ENCODE data around the gene DCAF10.

DCAF10 gene

DNA sequence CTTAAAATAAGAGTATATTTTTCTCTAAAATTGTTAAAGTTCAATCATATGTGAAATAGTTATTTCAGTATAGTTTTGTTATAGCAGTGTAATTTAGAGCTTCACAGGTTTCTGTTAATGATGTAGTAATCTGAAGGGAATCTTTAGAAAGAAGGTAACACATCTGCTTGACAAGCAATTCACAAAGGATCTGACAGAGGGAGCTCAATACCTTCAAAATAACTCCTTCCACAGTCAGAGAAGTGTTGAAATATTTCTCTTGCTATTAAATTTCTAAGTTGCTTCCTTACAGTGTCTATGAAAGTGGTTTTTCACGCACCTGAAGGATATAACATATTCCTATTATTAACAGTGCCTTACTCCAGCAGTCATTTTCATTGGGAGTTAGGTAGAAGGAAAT, 58.4 kb downstream of the DCAF10 start:
- TF ChIP-seq, protein P1, sequence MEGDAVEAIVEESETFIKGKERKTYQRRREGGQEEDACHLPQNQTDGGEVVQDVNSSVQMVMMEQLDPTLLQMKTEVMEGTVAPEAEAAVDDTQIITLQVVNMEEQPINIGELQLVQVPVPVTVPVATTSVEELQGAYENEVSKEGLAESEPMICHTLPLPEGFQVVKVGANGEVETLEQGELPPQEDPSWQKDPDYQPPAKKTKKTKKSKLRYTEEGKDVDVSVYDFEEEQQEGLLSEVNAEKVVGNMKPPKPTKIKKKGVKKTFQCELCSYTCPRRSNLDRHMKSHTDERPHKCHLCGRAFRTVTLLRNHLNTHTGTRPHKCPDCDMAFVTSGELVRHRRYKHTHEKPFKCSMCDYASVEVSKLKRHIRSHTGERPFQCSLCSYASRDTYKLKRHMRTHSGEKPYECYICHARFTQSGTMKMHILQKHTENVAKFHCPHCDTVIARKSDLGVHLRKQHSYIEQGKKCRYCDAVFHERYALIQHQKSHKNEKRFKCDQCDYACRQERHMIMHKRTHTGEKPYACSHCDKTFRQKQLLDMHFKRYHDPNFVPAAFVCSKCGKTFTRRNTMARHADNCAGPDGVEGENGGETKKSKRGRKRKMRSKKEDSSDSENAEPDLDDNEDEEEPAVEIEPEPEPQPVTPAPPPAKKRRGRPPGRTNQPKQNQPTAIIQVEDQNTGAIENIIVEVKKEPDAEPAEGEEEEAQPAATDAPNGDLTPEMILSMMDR (IDR thresholded peaks at IDR 0.05): peak; percentile 31; the same call in 1 of the 2 replicates

DNA sequence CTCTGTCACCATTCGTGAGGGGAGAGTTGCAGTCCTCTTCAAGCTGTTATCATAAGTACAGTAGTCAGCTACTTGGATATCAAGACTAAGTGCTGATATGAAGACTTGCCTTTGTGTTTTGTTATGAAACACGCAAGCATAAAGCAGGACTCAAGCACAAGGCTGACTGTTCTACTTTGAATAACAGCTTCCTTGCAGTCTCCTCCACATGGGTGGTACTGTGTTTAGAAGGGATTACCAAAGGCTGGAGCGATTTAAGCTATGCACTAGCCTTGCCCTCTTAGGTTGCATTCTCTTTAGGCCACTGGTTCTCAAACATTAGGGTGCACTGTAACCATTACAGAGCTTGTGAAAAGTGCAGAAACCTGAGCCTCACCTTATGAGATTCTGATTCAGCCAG, 61.9 kb downstream of the DCAF10 start:
- TF ChIP-seq, protein P1 (IDR thresholded peaks at IDR 0.05): no peak

DNA sequence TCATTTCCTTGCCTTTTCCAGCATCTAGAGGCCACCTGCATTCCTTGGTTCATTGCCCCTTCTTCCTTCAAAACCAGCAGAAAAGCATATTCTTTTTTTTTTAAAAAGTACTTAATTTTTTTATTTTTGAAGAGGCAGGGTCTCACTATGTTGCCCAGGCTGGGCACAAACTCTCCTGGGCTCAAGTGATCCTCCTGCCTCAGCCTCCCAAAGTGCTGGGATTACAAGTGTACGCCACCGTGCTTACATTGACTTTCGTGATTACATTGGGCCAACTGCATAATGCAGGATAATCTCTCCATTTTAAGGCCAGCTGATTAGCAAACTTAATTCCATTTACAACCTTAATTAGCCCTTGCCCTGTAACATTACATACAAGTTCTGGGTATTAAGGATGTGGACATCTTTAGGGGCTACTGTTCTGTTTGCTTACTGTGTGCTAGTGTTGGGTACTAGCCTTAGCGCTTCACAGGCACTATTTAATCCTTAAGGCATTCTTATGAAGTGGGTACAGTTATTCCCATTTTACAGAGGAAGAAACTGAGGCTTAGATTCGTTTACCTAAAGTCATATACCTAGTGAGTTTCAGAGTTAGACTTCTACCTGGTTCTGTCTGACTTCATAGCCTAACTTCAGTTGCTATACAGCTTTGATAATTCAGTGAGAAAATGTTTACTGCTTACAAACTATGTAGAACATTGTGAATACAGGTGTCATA, 69.6 kb downstream of the DCAF10 start:
- TF ChIP-seq, protein P1 (IDR thresholded peaks at IDR 0.05): no peak

DNA sequence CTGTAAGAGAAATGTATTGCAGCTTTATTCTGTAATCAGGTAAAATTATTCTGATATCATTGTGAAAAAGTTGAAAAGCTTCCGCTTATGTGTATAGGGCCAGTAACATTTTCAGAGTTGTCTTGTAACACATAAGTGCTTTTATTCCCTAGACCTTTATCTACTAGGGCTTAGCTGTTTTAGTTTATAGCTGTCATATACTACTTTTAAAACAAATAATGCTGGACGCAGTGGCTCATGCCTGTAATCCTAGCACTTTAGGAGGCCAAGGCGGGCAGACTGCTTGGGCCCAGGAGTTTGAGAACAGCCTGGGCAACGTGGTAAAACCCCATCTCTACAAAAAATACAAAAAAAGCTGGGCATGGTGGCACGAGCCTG, 70.2 kb downstream of the DCAF10 start:
- TF ChIP-seq, protein P1 (IDR thresholded peaks at IDR 0.05): no peak

DNA sequence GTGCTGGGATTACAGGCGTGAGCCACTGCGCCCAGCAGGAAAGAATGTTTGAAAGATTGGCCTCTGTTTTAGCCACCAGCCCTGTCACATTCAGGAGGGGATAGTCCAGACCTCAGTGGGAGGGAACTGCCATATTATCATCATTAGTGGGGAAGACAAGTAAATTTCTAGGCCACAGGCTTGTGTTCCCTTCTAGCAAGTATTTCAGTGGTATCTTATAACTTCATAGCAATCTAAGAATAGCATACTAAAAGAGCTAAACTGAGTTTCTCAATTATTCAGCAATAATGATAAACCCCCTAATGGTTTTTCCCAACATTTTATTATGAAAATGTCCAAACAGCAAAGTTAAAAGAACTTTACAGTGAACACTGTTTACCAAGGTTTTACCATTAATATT, 73.4 kb downstream of the DCAF10 start:
- TF ChIP-seq, protein P1 (IDR thresholded peaks at IDR 0.05): no peak

DNA sequence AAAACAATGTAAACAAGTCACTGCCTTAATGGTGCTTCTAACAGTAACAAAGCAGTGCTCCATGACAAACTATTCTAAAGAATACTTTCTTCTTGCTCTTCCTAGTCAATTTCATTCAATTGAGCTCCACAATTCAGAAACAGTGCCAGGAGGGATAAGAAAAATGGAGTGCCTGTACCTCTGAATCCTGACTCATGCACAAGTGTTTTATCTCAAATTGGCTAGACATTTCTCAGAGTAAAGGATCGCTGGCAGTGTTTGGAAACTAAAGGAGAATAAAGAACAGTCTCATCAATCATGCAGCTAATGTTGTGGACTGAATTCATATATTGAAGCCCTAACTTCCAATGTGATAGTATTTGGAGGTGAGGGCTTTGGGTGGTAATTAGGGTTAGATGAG, 75.8 kb downstream of the DCAF10 start:
- TF ChIP-seq, protein P1 (IDR thresholded peaks at IDR 0.05): no peak

DNA sequence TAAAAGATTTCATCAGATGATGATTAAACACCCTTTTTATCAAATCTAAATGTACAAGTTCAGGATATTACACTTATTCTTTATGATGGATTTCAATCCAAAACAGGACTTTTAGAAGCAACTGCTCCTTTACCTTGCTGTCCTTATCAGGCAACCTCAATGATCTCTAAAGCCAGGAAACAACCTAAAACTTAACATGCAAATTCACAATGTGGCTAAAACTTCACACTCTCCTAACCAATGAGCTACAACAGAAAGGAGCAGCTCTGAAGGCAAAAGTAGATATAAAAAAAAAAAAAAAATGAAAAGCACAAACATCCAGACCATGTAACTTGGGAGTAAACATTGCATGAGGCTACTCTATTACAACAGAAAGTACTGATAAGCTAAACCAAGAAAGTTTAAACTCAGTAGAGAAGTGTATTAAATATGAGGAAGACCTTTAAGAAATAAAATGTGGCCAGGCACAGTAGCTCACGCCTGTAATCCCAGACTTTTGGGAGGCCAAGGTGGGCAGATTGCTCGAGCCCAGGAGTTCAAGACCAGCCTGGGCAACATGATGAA, 80.4 kb downstream of the DCAF10 start:
- TF ChIP-seq, protein P1 (IDR thresholded peaks at IDR 0.05): no peak

Data from LNCAP (cell line).